ENCODE results near the gene XRCC5. TPM values are rescaled to one million over a fixed set of nuclear protein-coding genes. Genes with fewer than 3 reads are reported as not detected.
"Not testable (repeated sequence)": the region's sequence is repeated elsewhere in the genome, so short reads cannot be mapped to it uniquely, and the experiment has no call there.

The XRCC5 gene
- polyA plus RNA-seq, 3 donors from 2014 or later = 301 to 350 (median 303) TPM

- H3K36me3 Mint-ChIP-seq = peaks cover 43 to 69% (median 44%) of the 10 kb centered on the region in 3 donors
- H3K4me1 Mint-ChIP-seq = peaks cover 0 to 20% of the 10 kb centered on the region in 2 donors
- peaks cover 0 to 2% (median 0%) of the 10 kb centered on the region in 3 donors for H3K27me3 Mint-ChIP-seq (ENCODE audit: low read depth in 3 of 3)
- H3K9me3 Mint-ChIP-seq = no peaks in the 10 kb centered on the region
- DNase-seq = no peak
- peak overlapping the region in 2 of 6 donors; percentile 26 to 52 for H3K27ac Mint-ChIP-seq
- no peak overlapping the region for H3K4me3 Mint-ChIP-seq
Measured at GRCh38 chr2:216206041-216206703, 97.0 kb downstream of the XRCC5 start.

- Mint-ChIP-seq H3K4me3 (no peak overlapping the region), H3K9me3 (no peaks in the 10 kb centered on the region), H3K27ac (peak overlapping the region in 1 of 6 donors; percentile 52), H3K4me1 (peaks cover 0 to 15% of the 10 kb centered on the region in 2 donors), H3K27me3 (ENCODE audit: low read depth in 3 of 3) (peaks cover 0 to 2% (median 0%) of the 10 kb centered on the region in 3 donors), H3K36me3 (peaks cover 44 to 64% (median 44%) of the 10 kb centered on the region in 3 donors)
- no peak for DNase-seq
Measured at GRCh38 chr2:216206821-216207220, 97.7 kb downstream of the XRCC5 start.

- peak overlapping the region in 1 of 6 donors; percentile 16 for H3K27ac Mint-ChIP-seq
- H3K27me3 Mint-ChIP-seq (ENCODE audit: low read depth in 3 of 3); H3K9me3 Mint-ChIP-seq; H3K4me3 Mint-ChIP-seq; H3K4me1 Mint-ChIP-seq; DNase-seq: not testable (repeated sequence)
- H3K36me3 Mint-ChIP-seq = peaks cover 36 to 54% (median 38%) of the 10 kb centered on the region in 3 donors
Measured at GRCh38 chr2:216208661-216209060, 99.5 kb downstream of the XRCC5 start.

GRCh38 chr2:216210701-216211540 is 101.8 kb downstream of the XRCC5 start:
- peaks cover 0 to 2% (median 0%) of the 10 kb centered on the region in 3 donors for H3K27me3 Mint-ChIP-seq (ENCODE audit: low read depth in 3 of 3)
- H3K36me3 Mint-ChIP-seq = peaks cover 24 to 39% (median 25%) of the 10 kb centered on the region in 3 donors
- no peak overlapping the region for H3K4me3 Mint-ChIP-seq
- no peaks in the 10 kb centered on the region for H3K9me3 Mint-ChIP-seq
- peak overlapping the region; percentile 10 to 82 (median 62) for H3K27ac Mint-ChIP-seq
- no peak for DNase-seq
- peaks cover 0 to 6% of the 10 kb centered on the region in 2 donors for H3K4me1 Mint-ChIP-seq

GRCh38 chr2:216211614-216212145 is 102.5 kb downstream of the XRCC5 start:
- no peak overlapping the region for H3K4me3 Mint-ChIP-seq
- peak overlapping the region; percentile 10 to 82 (median 57) for H3K27ac Mint-ChIP-seq
- no peak for DNase-seq
- peaks cover 0 to 9% of the 10 kb centered on the region in 2 donors for H3K4me1 Mint-ChIP-seq
- no peaks in the 10 kb centered on the region for H3K9me3 Mint-ChIP-seq
- H3K27me3 Mint-ChIP-seq (ENCODE audit: low read depth in 3 of 3) = peaks cover 0 to 2% (median 0%) of the 10 kb centered on the region in 3 donors
- H3K36me3 Mint-ChIP-seq = peaks cover 17 to 32% (median 22%) of the 10 kb centered on the region in 3 donors

GRCh38 chr2:216214768-216215167 is 105.6 kb downstream of the XRCC5 start:
- peaks cover 0 to 2% (median 0%) of the 10 kb centered on the region in 3 donors for H3K27me3 Mint-ChIP-seq (ENCODE audit: low read depth in 3 of 3)
- no peaks in the 10 kb centered on the region for H3K9me3 Mint-ChIP-seq
- peaks cover 15 to 38% of the 10 kb centered on the region in 2 donors for H3K4me1 Mint-ChIP-seq
- peaks cover 0 to 23% (median 8%) of the 10 kb centered on the region in 3 donors for H3K36me3 Mint-ChIP-seq
- H3K27ac Mint-ChIP-seq = no peak overlapping the region
- DNase-seq = no peak
- H3K4me3 Mint-ChIP-seq = no peak overlapping the region

GRCh38 chr2:216215658-216216390 is 106.7 kb downstream of the XRCC5 start:
- no peak overlapping the region for H3K4me3 Mint-ChIP-seq
- no peak for DNase-seq
- no peak overlapping the region for H3K27ac Mint-ChIP-seq
- H3K4me1 Mint-ChIP-seq = peaks cover 26 to 45% of the 10 kb centered on the region in 2 donors
- no peaks in the 10 kb centered on the region for H3K9me3 Mint-ChIP-seq
- peaks cover 0 to 19% (median 8%) of the 10 kb centered on the region in 3 donors for H3K36me3 Mint-ChIP-seq
- no peaks in the 10 kb centered on the region for H3K27me3 Mint-ChIP-seq (ENCODE audit: low read depth in 3 of 3)

- DNase-seq = no peak
- Mint-ChIP-seq H3K4me3 (no peak overlapping the region), H3K36me3 (peaks cover 0 to 21% (median 9%) of the 10 kb centered on the region in 3 donors), H3K9me3 (no peaks in the 10 kb centered on the region), H3K27ac (peak overlapping the region in 2 of 6 donors; percentile 6 to 19), H3K4me1 (peaks cover 37 to 53% of the 10 kb centered on the region in 2 donors), H3K27me3 (ENCODE audit: low read depth in 3 of 3) (no peaks in the 10 kb centered on the region)
Measured at GRCh38 chr2:216216951-216217903, 108.1 kb downstream of the XRCC5 start.

GRCh38 chr2:216217904-216218260 is 108.7 kb downstream of the XRCC5 start:
- no peak overlapping the region for H3K4me3 Mint-ChIP-seq
- no peak for DNase-seq
- peaks cover 0 to 20% (median 9%) of the 10 kb centered on the region in 3 donors for H3K36me3 Mint-ChIP-seq
- peaks cover 42 to 60% of the 10 kb centered on the region in 2 donors for H3K4me1 Mint-ChIP-seq
- no peaks in the 10 kb centered on the region for H3K9me3 Mint-ChIP-seq
- H3K27me3 Mint-ChIP-seq (ENCODE audit: low read depth in 3 of 3) = no peaks in the 10 kb centered on the region
- H3K27ac Mint-ChIP-seq = peak overlapping the region in 1 of 6 donors; percentile 71

GRCh38 chr2:216219861-216220260 is 110.7 kb downstream of the XRCC5 start:
- Mint-ChIP-seq H3K27ac (peak overlapping the region in 1 of 6 donors; percentile 43), H3K9me3 (no peaks in the 10 kb centered on the region), H3K4me1 (peaks cover 47 to 66% of the 10 kb centered on the region in 2 donors), H3K27me3 (ENCODE audit: low read depth in 3 of 3) (no peaks in the 10 kb centered on the region), H3K4me3 (peak overlapping the region in 3 of 5 donors; percentile 14 to 40 (median 18)), H3K36me3 (peaks cover 0 to 17% (median 9%) of the 10 kb centered on the region in 3 donors)
- DNase-seq = peak in 1 of 3 donors; percentile 4

- Mint-ChIP-seq H3K36me3 (peaks cover 0 to 17% (median 9%) of the 10 kb centered on the region in 3 donors), H3K9me3 (no peaks in the 10 kb centered on the region), H3K27me3 (ENCODE audit: low read depth in 3 of 3) (no peaks in the 10 kb centered on the region), H3K4me1 (peaks cover 47 to 66% of the 10 kb centered on the region in 2 donors), H3K27ac (peak overlapping the region in 2 of 6 donors; percentile 6), H3K4me3 (no peak overlapping the region)
- DNase-seq = no peak
Measured at GRCh38 chr2:216220976-216221375, 111.8 kb downstream of the XRCC5 start.

- Mint-ChIP-seq H3K4me1 (peaks cover 47 to 62% of the 10 kb centered on the region in 2 donors), H3K27ac (peak overlapping the region in 2 of 6 donors; percentile 33 to 42), H3K36me3 (peaks cover 0 to 17% (median 9%) of the 10 kb centered on the region in 3 donors), H3K4me3 (no peak overlapping the region), H3K9me3 (no peaks in the 10 kb centered on the region), H3K27me3 (ENCODE audit: low read depth in 3 of 3) (no peaks in the 10 kb centered on the region)
- no peak for DNase-seq
Measured at GRCh38 chr2:216221811-216222210, 112.7 kb downstream of the XRCC5 start.
